Progenitor cell of endocrine pancreas (in vitro differentiated cells): Measurements from ENCODE around the gene KCNK2. TPM values are rescaled to one million over a fixed set of nuclear protein-coding genes. Genes with fewer than 3 reads are reported as not detected.
A peak's percentile ranks its signal among the peaks of the same experiment; 100 is the strongest.

Experiments used
- DNase-seq: peaks from one replicate; pipeline ENCODE4 v3.0.0; 2021; ENCODE audit warnings: low spot score; ENCODE audit not compliant: unreplicated experiment
- H3K27ac Mint-ChIP-seq: 2 replicates; pipeline ENCODE4 v1.8.0; 2021; ENCODE audit warnings: mild to moderate bottlenecking, moderate library complexity, mixed read lengths
- H3K27me3 Mint-ChIP-seq: 2 replicates; pipeline ENCODE4 v1.8.0; 2021; ENCODE audit warnings: mixed read lengths
- H3K36me3 Mint-ChIP-seq: 2 replicates; pipeline ENCODE4 v1.8.0; 2022; ENCODE audit warnings: mixed read lengths; ENCODE audit not compliant: insufficient read depth
- H3K4me1 Mint-ChIP-seq: 2 replicates; pipeline ENCODE4 v1.8.0; 2021; ENCODE audit warnings: low read depth, mixed read lengths
- H3K4me3 Mint-ChIP-seq: 2 replicates; pipeline ENCODE4 v1.8.0; 2021; ENCODE audit warnings: low read depth, mild to moderate bottlenecking, moderate library complexity, mixed read lengths
- H3K9me3 Mint-ChIP-seq: 2 replicates; pipeline ENCODE4 v1.8.0; 2021; ENCODE audit warnings: low read depth, mixed read lengths
- total RNA-seq: library from RNA; stranded (reverse); gene quantifications from 2 replicates; pipeline ENCODE4 v1.2.1, GENCODE V29; 2021
- TF ChIP-seq, protein P1 (sequence below): fragments of 200-600 bp; sonication (generic); IDR thresholded peaks from one replicate; pipeline ENCODE4 v1.5.0; 2021; ENCODE audit warnings: antibody characterized with exemption, mild to moderate bottlenecking; ENCODE audit not compliant: unreplicated experiment

The KCNK2 gene
- total RNA-seq, 1 donor from 2014 or later: 0.60 TPM

DNA sequence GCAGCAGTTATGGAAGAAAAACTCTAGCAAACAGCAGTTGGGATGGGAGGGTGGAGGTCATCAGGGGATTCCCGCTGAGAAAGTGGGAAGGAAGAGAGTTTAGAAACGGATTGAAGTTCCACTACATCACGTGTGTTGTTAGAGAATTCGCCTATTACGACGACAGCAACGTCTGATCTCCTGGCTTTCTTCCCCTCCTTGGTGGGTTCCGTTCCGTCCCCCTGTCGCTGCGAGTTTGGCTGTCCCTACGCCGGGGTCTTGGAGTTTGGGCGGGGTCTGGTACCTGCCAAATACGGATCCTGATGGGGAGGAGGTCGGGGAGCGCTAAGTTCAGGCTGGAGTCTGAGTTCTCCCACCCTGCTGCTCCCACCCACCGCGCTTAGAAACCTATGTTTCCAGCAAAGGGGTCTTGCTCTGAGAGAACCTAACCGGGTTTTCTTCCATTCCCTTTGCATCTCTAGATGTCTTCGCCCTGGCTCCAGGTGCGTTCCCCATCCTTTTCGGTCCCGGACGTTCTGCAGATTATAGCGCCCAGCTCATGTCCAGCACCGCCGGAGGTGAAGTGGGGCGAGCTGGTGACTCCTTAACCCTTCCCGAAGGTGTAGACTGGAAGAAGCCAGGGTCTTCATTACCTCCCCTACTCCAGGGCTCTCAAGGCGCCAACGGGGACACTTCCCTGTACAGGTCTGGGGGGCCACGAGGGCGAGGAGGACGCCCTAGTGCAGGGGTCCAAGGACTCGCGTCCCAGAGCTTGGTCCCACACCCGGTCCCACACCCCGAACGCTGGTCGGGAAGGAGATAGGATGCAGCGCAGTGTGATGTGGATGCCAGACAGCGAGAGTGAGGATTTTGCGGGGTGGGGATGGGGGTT, 641 bp upstream of the KCNK2 start:
- H3K9me3 Mint-ChIP-seq: no peaks in the 10 kb centered on the region
- H3K27me3 Mint-ChIP-seq: peaks cover 84% of the 10 kb centered on the region
- peak overlapping the region; percentile 26 for H3K27ac Mint-ChIP-seq
- TF ChIP-seq, protein P1, sequence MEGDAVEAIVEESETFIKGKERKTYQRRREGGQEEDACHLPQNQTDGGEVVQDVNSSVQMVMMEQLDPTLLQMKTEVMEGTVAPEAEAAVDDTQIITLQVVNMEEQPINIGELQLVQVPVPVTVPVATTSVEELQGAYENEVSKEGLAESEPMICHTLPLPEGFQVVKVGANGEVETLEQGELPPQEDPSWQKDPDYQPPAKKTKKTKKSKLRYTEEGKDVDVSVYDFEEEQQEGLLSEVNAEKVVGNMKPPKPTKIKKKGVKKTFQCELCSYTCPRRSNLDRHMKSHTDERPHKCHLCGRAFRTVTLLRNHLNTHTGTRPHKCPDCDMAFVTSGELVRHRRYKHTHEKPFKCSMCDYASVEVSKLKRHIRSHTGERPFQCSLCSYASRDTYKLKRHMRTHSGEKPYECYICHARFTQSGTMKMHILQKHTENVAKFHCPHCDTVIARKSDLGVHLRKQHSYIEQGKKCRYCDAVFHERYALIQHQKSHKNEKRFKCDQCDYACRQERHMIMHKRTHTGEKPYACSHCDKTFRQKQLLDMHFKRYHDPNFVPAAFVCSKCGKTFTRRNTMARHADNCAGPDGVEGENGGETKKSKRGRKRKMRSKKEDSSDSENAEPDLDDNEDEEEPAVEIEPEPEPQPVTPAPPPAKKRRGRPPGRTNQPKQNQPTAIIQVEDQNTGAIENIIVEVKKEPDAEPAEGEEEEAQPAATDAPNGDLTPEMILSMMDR: no peak
- no peak for DNase-seq
- H3K4me3 Mint-ChIP-seq: peak overlapping the region; percentile 73
- H3K4me1 Mint-ChIP-seq: peaks cover 7% of the 10 kb centered on the region
- no peaks in the 10 kb centered on the region for H3K36me3 Mint-ChIP-seq

DNA sequence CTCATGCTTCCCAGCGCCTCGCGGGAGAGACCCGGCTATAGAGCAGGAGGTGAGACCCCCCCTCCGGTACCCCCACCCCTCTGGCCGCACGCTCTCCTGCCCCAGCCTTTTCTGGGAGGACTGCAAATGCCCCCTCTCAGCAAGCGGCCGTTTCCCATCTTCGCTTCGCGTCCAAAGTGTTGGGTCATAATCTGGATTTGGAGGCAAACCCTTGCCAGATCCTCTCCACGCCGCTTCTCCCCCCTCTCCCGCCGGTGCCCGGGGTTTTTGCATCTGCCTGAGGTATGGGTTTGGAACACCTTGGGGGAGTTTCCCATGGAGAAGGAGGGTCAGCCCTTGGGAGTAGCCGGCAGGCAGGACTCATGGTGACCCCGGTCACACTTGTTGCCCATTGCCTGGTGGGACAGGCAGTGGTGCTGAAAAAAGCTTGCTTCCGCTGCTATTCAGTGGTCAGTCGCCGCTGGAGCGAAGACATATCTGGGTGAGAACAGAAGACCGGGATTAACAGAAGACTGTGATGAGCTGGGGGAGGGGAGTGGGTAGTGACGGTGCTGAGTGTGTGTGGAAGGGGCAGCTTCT, 935 bp downstream of the KCNK2 start:
- peak; percentile 11 for DNase-seq
- Mint-ChIP-seq H3K4me3 (peak overlapping the region; percentile 73), H3K36me3 (no peaks in the 10 kb centered on the region), H3K4me1 (peaks cover 7% of the 10 kb centered on the region), H3K27me3 (peaks cover 90% of the 10 kb centered on the region), H3K27ac (peak overlapping the region; percentile 35), H3K9me3 (no peaks in the 10 kb centered on the region)
- TF ChIP-seq, protein P1: no peak

DNA sequence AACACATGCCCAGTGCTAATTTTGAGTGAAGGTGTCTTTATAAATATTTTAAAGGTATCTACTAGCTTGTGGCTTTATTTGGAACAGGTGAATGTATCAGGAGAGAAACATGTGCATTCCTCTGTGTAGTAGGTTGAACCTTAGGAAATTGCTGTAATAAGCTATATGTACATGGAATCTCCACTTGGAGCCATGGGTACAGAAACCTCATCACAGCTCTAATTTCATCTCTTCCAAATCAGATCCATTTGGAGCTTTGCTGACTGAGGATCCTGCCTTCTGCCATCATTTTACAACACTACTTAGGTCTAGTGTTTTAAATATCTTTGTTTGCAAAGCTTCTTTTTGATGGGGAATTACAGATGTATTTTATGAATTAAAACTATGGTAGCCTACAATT, 2.1 kb downstream of the KCNK2 start:
- no peak overlapping the region for H3K27ac Mint-ChIP-seq
- no peaks in the 10 kb centered on the region for H3K36me3 Mint-ChIP-seq
- H3K27me3 Mint-ChIP-seq: peaks cover 86% of the 10 kb centered on the region
- no peak overlapping the region for H3K4me3 Mint-ChIP-seq
- peaks cover 7% of the 10 kb centered on the region for H3K4me1 Mint-ChIP-seq
- DNase-seq: no peak
- H3K9me3 Mint-ChIP-seq: no peaks in the 10 kb centered on the region
- TF ChIP-seq, protein P1: no peak

DNA sequence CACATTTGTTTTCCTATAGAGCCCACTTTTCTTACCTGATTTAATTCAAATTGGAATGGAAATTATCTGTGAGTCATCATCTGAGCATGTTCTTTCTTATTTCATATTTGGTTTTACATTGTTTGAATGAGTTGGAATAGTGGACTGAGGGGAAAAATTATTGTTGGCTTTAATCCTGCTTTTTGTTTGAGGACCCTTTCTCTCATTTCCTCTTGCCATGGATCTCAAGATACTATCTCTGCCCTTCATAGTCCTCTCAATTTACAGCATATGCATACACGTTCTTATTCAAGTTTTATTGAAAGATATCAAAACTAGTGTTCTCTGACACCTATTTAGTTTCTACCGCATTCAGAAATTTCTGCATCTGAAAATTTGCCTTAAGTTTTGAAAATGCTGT, 5.1 kb downstream of the KCNK2 start:
- Mint-ChIP-seq H3K36me3 (no peaks in the 10 kb centered on the region), H3K4me1 (peaks cover 3% of the 10 kb centered on the region), H3K9me3 (no peaks in the 10 kb centered on the region), H3K27ac (no peak overlapping the region), H3K4me3 (no peak overlapping the region), H3K27me3 (peaks cover 70% of the 10 kb centered on the region)
- no peak for DNase-seq
- TF ChIP-seq, protein P1: no peak

DNA sequence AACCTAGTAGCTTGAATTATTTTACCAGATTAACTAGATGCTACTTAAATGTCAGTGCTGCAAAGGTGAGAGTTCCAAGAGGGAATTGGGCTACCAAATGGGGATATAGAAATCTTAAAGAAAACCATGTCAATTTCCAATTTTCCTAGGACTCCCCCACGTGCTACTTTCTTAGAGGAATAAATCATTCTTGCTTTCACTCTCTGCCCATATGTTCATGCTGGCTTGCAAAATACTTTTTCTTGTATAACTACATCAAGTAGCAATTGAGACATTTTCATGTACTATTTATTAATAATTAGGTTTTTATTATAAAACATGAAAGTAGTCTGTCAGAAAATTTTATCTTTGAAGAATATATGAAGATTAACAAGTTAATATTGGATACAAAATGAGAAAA, 11.8 kb downstream of the KCNK2 start:
- TF ChIP-seq, protein P1: no peak
- H3K9me3 Mint-ChIP-seq: no peaks in the 10 kb centered on the region
- H3K27ac Mint-ChIP-seq: no peak overlapping the region
- H3K4me3 Mint-ChIP-seq: no peak overlapping the region
- H3K36me3 Mint-ChIP-seq: no peaks in the 10 kb centered on the region
- H3K4me1 Mint-ChIP-seq: no peaks in the 10 kb centered on the region
- DNase-seq: no peak
- H3K27me3 Mint-ChIP-seq: peaks cover 25% of the 10 kb centered on the region
